ENCODE measurements around the gene SOX10. TPM values are rescaled to one million over a fixed set of nuclear protein-coding genes. Genes with fewer than 3 reads are reported as not detected.

Gene SOX10
- total and polyA plus RNA-seq, 2 donors from 2014 or later, result 0.22 to 1.5 TPM

GRCh38 chr22:38029370-38029769 lies 45.0 kb upstream of the SOX10 start:
- TF ChIP-seq CTCF (IDR thresholded peaks at IDR 0.05; ENCODE audit: borderline replicate concordance, extremely low read depth, insufficient read depth), result no peak
- Histone ChIP-seq H3K36me3 (ENCODE audit: control insufficient read depth in 2 of 3, insufficient read depth in 3 of 3, low read length in 3 of 3) (no peaks in the 10 kb centered on the region), H3K4me3 (ENCODE audit: low read length in 3 of 3) (no peak overlapping the region), H3K9me3 (ENCODE audit: control insufficient read depth in 2 of 3, insufficient read depth in 1 of 3, low read length in 3 of 3) (no peaks in the 10 kb centered on the region), H3K4me1 (ENCODE audit: control insufficient read depth in 2 of 3, insufficient read depth in 2 of 3, low read depth in 1 of 3, low read length in 3 of 3) (peaks cover 0 to 12% (median 0%) of the 10 kb centered on the region in 3 donors), H3K9ac (ENCODE audit: low read length in 3 of 3) (no peak overlapping the region), H3K27ac (ENCODE audit: low read depth in 2 of 2, low read length in 2 of 2) (no peak overlapping the region), H3K27me3 (ENCODE audit: control insufficient read depth, insufficient read depth, low read length) (no peaks in the 10 kb centered on the region)
- DNase-seq, result peak in 1 of 5 donors; percentile 15
- intact Hi-C loops (cut with DNase I), result no loop called here
- no peak for FAIRE-seq

GRCh38 chr22:38028344-38029130 lies 44.2 kb upstream of the SOX10 start:
- intact Hi-C loops (cut with DNase I), result no loop called here
- peak in 2 of 5 donors; percentile 19 to 44 for DNase-seq
- no peak for TF ChIP-seq CTCF (IDR thresholded peaks at IDR 0.05; ENCODE audit: borderline replicate concordance, extremely low read depth, insufficient read depth)
- H3K27me3 ChIP-seq (ENCODE audit: control insufficient read depth, insufficient read depth, low read length), result no peaks in the 10 kb centered on the region
- H3K36me3 ChIP-seq (ENCODE audit: control insufficient read depth in 2 of 3, insufficient read depth in 3 of 3, low read length in 3 of 3), result no peaks in the 10 kb centered on the region
- FAIRE-seq, result no peak
- no peak overlapping the region for H3K9ac ChIP-seq (ENCODE audit: low read length in 3 of 3)
- H3K9me3 ChIP-seq (ENCODE audit: control insufficient read depth in 2 of 3, insufficient read depth in 1 of 3, low read length in 3 of 3), result no peaks in the 10 kb centered on the region
- no peak overlapping the region for H3K27ac ChIP-seq (ENCODE audit: low read depth in 2 of 2, low read length in 2 of 2)
- H3K4me3 ChIP-seq (ENCODE audit: low read length in 3 of 3), result no peak overlapping the region
- peaks cover 0 to 4% (median 0%) of the 10 kb centered on the region in 3 donors for H3K4me1 ChIP-seq (ENCODE audit: control insufficient read depth in 2 of 3, insufficient read depth in 2 of 3, low read depth in 1 of 3, low read length in 3 of 3)

GRCh38 chr22:38027487-38027886 lies 43.1 kb upstream of the SOX10 start:
- H3K4me3 ChIP-seq (ENCODE audit: low read length in 3 of 3), result no peak overlapping the region
- no peak overlapping the region for H3K27ac ChIP-seq (ENCODE audit: low read depth in 2 of 2, low read length in 2 of 2)
- DNase-seq (no peak), FAIRE-seq (no peak)
- H3K9me3 ChIP-seq (ENCODE audit: control insufficient read depth in 2 of 3, insufficient read depth in 1 of 3, low read length in 3 of 3), result no peaks in the 10 kb centered on the region
- TF ChIP-seq CTCF (IDR thresholded peaks at IDR 0.05; ENCODE audit: borderline replicate concordance, extremely low read depth, insufficient read depth), result no peak
- H3K9ac ChIP-seq (ENCODE audit: low read length in 3 of 3), result no peak overlapping the region
- peaks cover 0 to 2% (median 0%) of the 10 kb centered on the region in 3 donors for H3K4me1 ChIP-seq (ENCODE audit: control insufficient read depth in 2 of 3, insufficient read depth in 2 of 3, low read depth in 1 of 3, low read length in 3 of 3)
- no peaks in the 10 kb centered on the region for H3K36me3 ChIP-seq (ENCODE audit: control insufficient read depth in 2 of 3, insufficient read depth in 3 of 3, low read length in 3 of 3)
- H3K27me3 ChIP-seq (ENCODE audit: control insufficient read depth, insufficient read depth, low read length), result no peaks in the 10 kb centered on the region
- intact Hi-C loops (cut with DNase I), result no loop called here
